ENCODE measurements around the gene NOCT.

DNA sequence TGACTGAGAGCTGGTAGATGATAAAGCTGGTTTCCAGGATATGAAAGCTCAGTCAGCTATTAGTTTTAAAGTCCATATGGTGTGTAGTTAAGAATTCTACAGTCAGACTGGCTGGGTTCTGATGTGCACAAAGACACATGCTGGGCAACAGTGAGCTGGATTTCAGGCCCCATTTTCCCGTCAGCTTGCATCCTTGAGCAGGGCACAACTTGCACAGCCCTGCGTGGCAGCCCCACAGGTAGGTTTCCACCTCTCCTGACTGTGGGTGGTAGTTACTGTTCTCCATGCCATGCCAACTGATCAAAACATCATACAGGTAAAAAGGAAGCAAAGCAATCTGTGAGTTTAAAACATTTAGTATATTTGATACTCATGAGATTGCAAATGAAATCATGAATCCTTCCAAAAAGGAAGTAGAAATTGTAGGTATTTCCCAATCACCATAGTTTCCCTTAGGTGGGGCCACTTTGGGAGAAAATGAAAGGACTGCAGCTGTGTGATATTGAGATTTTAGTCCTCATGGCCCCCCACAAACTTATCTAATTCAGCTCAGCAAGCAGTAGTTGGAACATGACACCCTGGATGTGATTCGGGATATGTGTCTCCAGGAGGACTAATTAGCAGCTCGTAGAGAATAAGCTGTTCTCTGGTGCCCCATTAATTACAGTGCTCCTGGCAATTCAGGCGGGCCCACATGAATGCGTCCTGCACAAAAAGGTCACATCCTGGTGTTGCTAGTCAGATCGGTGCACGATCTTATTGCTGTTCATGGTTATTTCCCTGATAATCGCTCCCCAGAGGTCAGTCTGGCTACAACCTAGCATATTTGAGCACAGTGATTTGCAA lies 42.4 kb upstream of the NOCT start:
- no peak for TF ChIP-seq POLR2AphosphoS5 (IDR thresholded peaks at IDR 0.05; ENCODE audit: low read depth, low read length)
- no peak for TF ChIP-seq TAF1 (IDR thresholded peaks at IDR 0.05; ENCODE audit: borderline replicate concordance, low read depth, low read length)
